ENCODE data around the gene IL10RA.
A peak's percentile ranks its signal among the peaks of the same experiment; 100 is the strongest.

The IL10RA gene

GRCh38 chr11:118012083-118012669 is 26.0 kb downstream of the IL10RA start:
- Histone ChIP-seq H2BK12ac (ENCODE audit: low read length in 2 of 2) (no peak overlapping the region), H2BK5ac (ENCODE audit: low read depth, low read length, poor library complexity, severe bottlenecking) (no peak overlapping the region), H3K4me3 (ENCODE audit: insufficient read depth in 1 of 2, low read depth in 1 of 2, low read length in 2 of 2) (no peak overlapping the region), H4K8ac (ENCODE audit: low read length) (no peak overlapping the region), H2BK15ac (ENCODE audit: low read depth, poor library complexity, severe bottlenecking) (no peak overlapping the region), H2BK120ac (ENCODE audit: low read depth, low read length) (no peak overlapping the region), H2AK5ac (ENCODE audit: low read length, severe bottlenecking) (no peak overlapping the region), H3K14ac (ENCODE audit: low read length in 2 of 2) (no peak overlapping the region), H3K79me1 (replicated peaks; ENCODE audit: low read length, poor library complexity, severe bottlenecking) (no peaks in the 10 kb centered on the region), H3K23ac (ENCODE audit: low read length in 2 of 2) (no peak overlapping the region), H3K36me3 (ENCODE audit: control insufficient read depth in 1 of 2, insufficient read depth in 2 of 2, low read depth in 1 of 2, low read length in 2 of 2) (no peaks in the 10 kb centered on the region), H3K4ac (ENCODE audit: low read depth in 1 of 2, low read length in 2 of 2) (no peak overlapping the region), H3K9ac (ENCODE audit: low read length) (no peak overlapping the region), H4K91ac (ENCODE audit: low read length) (no peak overlapping the region), H3K9me3 (ENCODE audit: control insufficient read depth, low read length) (peaks cover under 1% of the 10 kb centered on the region), H3K27ac (ENCODE audit: low read length, poor library complexity, severe bottlenecking) (no peak overlapping the region), H3K4me1 (ENCODE audit: control insufficient read depth, insufficient read depth, low read depth, low read length) (peaks cover 7% of the 10 kb centered on the region), H3K27me3 (ENCODE audit: control insufficient read depth in 1 of 2, insufficient read depth in 1 of 2, low read length in 2 of 2) (peaks cover 44 to 74% of the 10 kb centered on the region in 2 experiments), H3K18ac (ENCODE audit: low read depth in 1 of 2, low read length in 2 of 2) (no peak overlapping the region), H2AFZ (ENCODE audit: low read depth, low read length) (no peak overlapping the region), H3K4me2 (ENCODE audit: low read length, poor library complexity, severe bottlenecking) (no peak overlapping the region)
- 55% methylated on average over 7 of the region's 7 CpGs for WGBS
- peak; percentile 22 for DNase-seq

GRCh38 chr11:118014022-118014421 is 27.8 kb downstream of the IL10RA start:
- Histone ChIP-seq H2BK120ac (ENCODE audit: low read depth, low read length) (no peak overlapping the region), H3K27ac (ENCODE audit: low read length, poor library complexity, severe bottlenecking) (no peak overlapping the region), H2BK5ac (ENCODE audit: low read depth, low read length, poor library complexity, severe bottlenecking) (no peak overlapping the region), H3K36me3 (ENCODE audit: control insufficient read depth in 1 of 2, insufficient read depth in 2 of 2, low read depth in 1 of 2, low read length in 2 of 2) (no peaks in the 10 kb centered on the region), H3K23ac (ENCODE audit: low read length in 2 of 2) (no peak overlapping the region), H2AFZ (ENCODE audit: low read depth, low read length) (no peak overlapping the region), H3K4me3 (ENCODE audit: insufficient read depth in 1 of 2, low read depth in 1 of 2, low read length in 2 of 2) (no peak overlapping the region), H3K18ac (ENCODE audit: low read depth in 1 of 2, low read length in 2 of 2) (no peak overlapping the region), H3K9me3 (ENCODE audit: control insufficient read depth, low read length) (peaks cover 6% of the 10 kb centered on the region), H3K14ac (ENCODE audit: low read length in 2 of 2) (no peak overlapping the region), H3K79me1 (replicated peaks; ENCODE audit: low read length, poor library complexity, severe bottlenecking) (no peaks in the 10 kb centered on the region), H4K8ac (ENCODE audit: low read length) (no peak overlapping the region), H3K4me1 (ENCODE audit: control insufficient read depth, insufficient read depth, low read depth, low read length) (peaks cover 7% of the 10 kb centered on the region), H3K4ac (ENCODE audit: low read depth in 1 of 2, low read length in 2 of 2) (no peak overlapping the region), H4K91ac (ENCODE audit: low read length) (no peak overlapping the region), H2BK12ac (ENCODE audit: low read length in 2 of 2) (no peak overlapping the region), H2AK5ac (ENCODE audit: low read length, severe bottlenecking) (no peak overlapping the region), H3K4me2 (ENCODE audit: low read length, poor library complexity, severe bottlenecking) (no peak overlapping the region), H2BK15ac (ENCODE audit: low read depth, poor library complexity, severe bottlenecking) (no peak overlapping the region), H3K9ac (ENCODE audit: low read length) (no peak overlapping the region), H3K27me3 (ENCODE audit: control insufficient read depth in 1 of 2, insufficient read depth in 1 of 2, low read length in 2 of 2) (peaks cover 43 to 71% of the 10 kb centered on the region in 2 experiments)
- WGBS, result 89% methylated on average over 3 of the region's 3 CpGs
- DNase-seq, result no peak

GRCh38 chr11:118015385-118015841 is 29.2 kb downstream of the IL10RA start:
- Histone ChIP-seq H3K9me3 (ENCODE audit: control insufficient read depth, low read length) (peaks cover 6% of the 10 kb centered on the region), H3K18ac (ENCODE audit: low read depth in 1 of 2, low read length in 2 of 2) (no peak overlapping the region), H3K23ac (ENCODE audit: low read length in 2 of 2) (no peak overlapping the region), H3K14ac (ENCODE audit: low read length in 2 of 2) (no peak overlapping the region), H3K27me3 (ENCODE audit: control insufficient read depth in 1 of 2, insufficient read depth in 1 of 2, low read length in 2 of 2) (peaks cover 35 to 62% of the 10 kb centered on the region in 2 experiments), H2BK5ac (ENCODE audit: low read depth, low read length, poor library complexity, severe bottlenecking) (no peak overlapping the region), H2AFZ (ENCODE audit: low read depth, low read length) (no peak overlapping the region), H3K4me2 (ENCODE audit: low read length, poor library complexity, severe bottlenecking) (no peak overlapping the region), H4K8ac (ENCODE audit: low read length) (no peak overlapping the region), H4K91ac (ENCODE audit: low read length) (no peak overlapping the region), H3K4ac (ENCODE audit: low read depth in 1 of 2, low read length in 2 of 2) (no peak overlapping the region), H3K36me3 (ENCODE audit: control insufficient read depth in 1 of 2, insufficient read depth in 2 of 2, low read depth in 1 of 2, low read length in 2 of 2) (no peaks in the 10 kb centered on the region), H2AK5ac (ENCODE audit: low read length, severe bottlenecking) (no peak overlapping the region), H3K27ac (ENCODE audit: low read length, poor library complexity, severe bottlenecking) (no peak overlapping the region), H2BK120ac (ENCODE audit: low read depth, low read length) (no peak overlapping the region), H3K9ac (ENCODE audit: low read length) (no peak overlapping the region), H3K4me3 (ENCODE audit: insufficient read depth in 1 of 2, low read depth in 1 of 2, low read length in 2 of 2) (no peak overlapping the region), H2BK12ac (ENCODE audit: low read length in 2 of 2) (no peak overlapping the region), H3K79me1 (replicated peaks; ENCODE audit: low read length, poor library complexity, severe bottlenecking) (no peaks in the 10 kb centered on the region), H3K4me1 (ENCODE audit: control insufficient read depth, insufficient read depth, low read depth, low read length) (peaks cover 7% of the 10 kb centered on the region), H2BK15ac (ENCODE audit: low read depth, poor library complexity, severe bottlenecking) (no peak overlapping the region)
- no peak for DNase-seq
- 87% methylated on average over 9 of the region's 11 CpGs for WGBS

- H4K91ac ChIP-seq (ENCODE audit: low read length), result no peak overlapping the region
- no peak overlapping the region for H3K4ac ChIP-seq (ENCODE audit: low read depth in 1 of 2, low read length in 2 of 2)
- no peaks in the 10 kb centered on the region for H3K36me3 ChIP-seq (ENCODE audit: control insufficient read depth in 1 of 2, insufficient read depth in 2 of 2, low read depth in 1 of 2, low read length in 2 of 2)
- no peak overlapping the region for H3K4me3 ChIP-seq (ENCODE audit: insufficient read depth in 1 of 2, low read depth in 1 of 2, low read length in 2 of 2)
- no peak overlapping the region for H3K27ac ChIP-seq (ENCODE audit: low read length, poor library complexity, severe bottlenecking)
- no peaks in the 10 kb centered on the region for H3K79me1 ChIP-seq (replicated peaks; ENCODE audit: low read length, poor library complexity, severe bottlenecking)
- H3K23ac ChIP-seq (ENCODE audit: low read length in 2 of 2), result no peak overlapping the region
- H3K27me3 ChIP-seq (ENCODE audit: control insufficient read depth in 1 of 2, insufficient read depth in 1 of 2, low read length in 2 of 2), result peaks cover 30 to 59% of the 10 kb centered on the region in 2 experiments
- H2BK5ac ChIP-seq (ENCODE audit: low read depth, low read length, poor library complexity, severe bottlenecking), result no peak overlapping the region
- H3K18ac ChIP-seq (ENCODE audit: low read depth in 1 of 2, low read length in 2 of 2), result no peak overlapping the region
- peaks cover 7% of the 10 kb centered on the region for H3K4me1 ChIP-seq (ENCODE audit: control insufficient read depth, insufficient read depth, low read depth, low read length)
- H2BK12ac ChIP-seq (ENCODE audit: low read length in 2 of 2), result no peak overlapping the region
- DNase-seq, result no peak
- no peak overlapping the region for H2BK15ac ChIP-seq (ENCODE audit: low read depth, poor library complexity, severe bottlenecking)
- no peak overlapping the region for H2BK120ac ChIP-seq (ENCODE audit: low read depth, low read length)
- H2AK5ac ChIP-seq (ENCODE audit: low read length, severe bottlenecking), result no peak overlapping the region
- H4K8ac ChIP-seq (ENCODE audit: low read length), result no peak overlapping the region
- no peak overlapping the region for H3K14ac ChIP-seq (ENCODE audit: low read length in 2 of 2)
- no peak overlapping the region for H3K4me2 ChIP-seq (ENCODE audit: low read length, poor library complexity, severe bottlenecking)
- H2AFZ ChIP-seq (ENCODE audit: low read depth, low read length), result no peak overlapping the region
- H3K9ac ChIP-seq (ENCODE audit: low read length), result no peak overlapping the region
- WGBS, result 83% methylated on average over 3 of the region's 4 CpGs
- peaks cover 10% of the 10 kb centered on the region for H3K9me3 ChIP-seq (ENCODE audit: control insufficient read depth, low read length)
Measured at GRCh38 chr11:118016104-118016503, 29.9 kb downstream of the IL10RA start.

All from mesenchymal stem cell (in vitro differentiated cells and primary cell).